NT2/D1 (cell line): Measurements from ENCODE around the gene SLC37A4.

ENCODE experiments used
- DNase-seq: peaks from one replicate; pipeline ENCODE4 v3.0.0-alpha.2; 2011; ENCODE audit warnings: low read depth, low spot score
- H3K27me3 ChIP-seq: 2 replicates; pipeline ENCODE4 v1.6.0; 2011; ENCODE audit warnings: mild to moderate bottlenecking; ENCODE audit not compliant: insufficient read length, insufficient read depth
- H3K36me3 ChIP-seq: 2 replicates; pipeline ENCODE4 v1.6.1; 2011; ENCODE audit warnings: mild to moderate bottlenecking, low read length, mixed read lengths; ENCODE audit not compliant: insufficient read depth, insufficient read length
- H3K4me1 ChIP-seq: 2 replicates; pipeline ENCODE4 v1.5.1; 2011; ENCODE audit not compliant: insufficient read depth, insufficient read length
- H3K4me3 ChIP-seq: 2 replicates; pipeline ENCODE4 v1.5.1; 2011; ENCODE audit warnings: low read depth; ENCODE audit not compliant: insufficient read length
- H3K9ac ChIP-seq: 2 replicates; pipeline ENCODE4 v1.6.0; 2011; ENCODE audit warnings: low read depth; ENCODE audit not compliant: insufficient read length
- H3K9me3 ChIP-seq: 2 replicates; pipeline ENCODE4 v1.5.1; 2011; ENCODE audit warnings: mild to moderate bottlenecking, low read length; ENCODE audit not compliant: insufficient read depth
- SUZ12 ChIP-seq: IDR thresholded peaks from 2 replicates; pipeline ENCODE4 v1.6.1; 2011; ENCODE audit not compliant: insufficient read length, insufficient read depth; ENCODE audit errors: extremely low read depth
- YY1 ChIP-seq: IDR thresholded peaks from 2 replicates; pipeline ENCODE4 v1.6.1; 2011; ENCODE audit not compliant: insufficient read length, insufficient read depth
- ZNF274 ChIP-seq: IDR thresholded peaks from 2 replicates; pipeline ENCODE4 v1.6.1; 2011; ENCODE audit warnings: mild to moderate bottlenecking, low read depth, low read length

SLC37A4 gene

GRCh38 chr11:119030329-119031047 is at the start of gene SLC37A4:
SLC37A4 (minus strand) TSS chr11:119030877.
- Histone ChIP-seq H3K27me3 (no peaks in the 10 kb centered on the region), H3K4me3 (peak within 1 kb of the TSS; percentile 80), H3K9ac (peak within 1 kb of the TSS; percentile 82), H3K4me1 (peaks cover 10% of the 10 kb centered on the region), H3K9me3 (no peaks in the 10 kb centered on the region), H3K36me3 (peaks cover 37% of the 10 kb centered on the region)
- TF ChIP-seq YY1: no peak
- no peak for TF ChIP-seq ZNF274
- no peak for TF ChIP-seq SUZ12
- peak; percentile 99 for DNase-seq

- Histone ChIP-seq H3K9me3 (no peaks in the 10 kb centered on the region), H3K4me1 (no peaks in the 10 kb centered on the region)
Measured at GRCh38 chr11:119078675-119079420, 48.2 kb upstream of the SLC37A4 start.

GRCh38 chr11:119077839-119078238 is 47.2 kb upstream of the SLC37A4 start:
- Histone ChIP-seq H3K36me3 (peaks cover 62% of the 10 kb centered on the region), H3K4me3 (no peak overlapping the region), H3K9me3 (no peaks in the 10 kb centered on the region), H3K4me1 (no peaks in the 10 kb centered on the region), H3K9ac (no peak overlapping the region), H3K27me3 (no peaks in the 10 kb centered on the region)
- no peak for DNase-seq
- TF ChIP-seq YY1 (no peak), SUZ12 (no peak), ZNF274 (no peak)

More at GRCh38 chr11:119078675-119079420, 48.2 kb upstream of the SLC37A4 start:
- Histone ChIP-seq H3K4me3 (no peak overlapping the region), H3K36me3 (peaks cover 52% of the 10 kb centered on the region), H3K27me3 (no peaks in the 10 kb centered on the region), H3K9ac (no peak overlapping the region)
- TF ChIP-seq SUZ12: no peak
- no peak for TF ChIP-seq ZNF274
- no peak for TF ChIP-seq YY1
- DNase-seq: no peak

GRCh38 chr11:119067371-119068222 is 36.9 kb upstream of the SLC37A4 start, which contains the start of gene VPS11:
VPS11 (plus strand) TSS chr11:119067818; CDS start chr11:119067824, 6 bp downstream.
- Histone ChIP-seq H3K9ac (peak within 1 kb of the TSS; percentile 83), H3K4me1 (no peaks in the 10 kb centered on the region), H3K27me3 (no peaks in the 10 kb centered on the region), H3K9me3 (no peaks in the 10 kb centered on the region), H3K4me3 (peak within 1 kb of the TSS; percentile 86), H3K36me3 (peaks cover 25% of the 10 kb centered on the region)
- DNase-seq: peak; percentile 85
- TF ChIP-seq ZNF274 (no peak), YY1 (peak; percentile 84)

GRCh38 chr11:119065369-119065768 is 34.7 kb upstream of the SLC37A4 start:
- DNase-seq: no peak
- Histone ChIP-seq H3K36me3 (peaks cover 12% of the 10 kb centered on the region), H3K4me3 (no peak overlapping the region), H3K9ac (no peak overlapping the region), H3K4me1 (no peaks in the 10 kb centered on the region), H3K9me3 (no peaks in the 10 kb centered on the region), H3K27me3 (no peaks in the 10 kb centered on the region)
- TF ChIP-seq ZNF274 (no peak), SUZ12 (no peak), YY1 (no peak)

GRCh38 chr11:119062779-119063178 is 32.1 kb upstream of the SLC37A4 start:
- TF ChIP-seq SUZ12 (no peak), YY1 (no peak), ZNF274 (no peak)
- Histone ChIP-seq H3K27me3 (no peaks in the 10 kb centered on the region), H3K4me3 (no peak overlapping the region), H3K36me3 (no peaks in the 10 kb centered on the region), H3K9me3 (no peaks in the 10 kb centered on the region), H3K9ac (no peak overlapping the region), H3K4me1 (no peaks in the 10 kb centered on the region)
- DNase-seq: no peak
